GM21619 (cell line): ENCODE data around the gene NCAPD2.
"Not testable (repeated sequence)": the region's sequence is repeated elsewhere in the genome, so short reads cannot be mapped to it uniquely, and the experiment has no call there.

ENCODE experiments used
- ATAC-seq: cut with Tn5 transposase; IDR thresholded peaks from one replicate; pipeline ENCODE4 v1.9.1; 2021; ENCODE audit not compliant: unreplicated experiment

The NCAPD2 gene

DNA sequence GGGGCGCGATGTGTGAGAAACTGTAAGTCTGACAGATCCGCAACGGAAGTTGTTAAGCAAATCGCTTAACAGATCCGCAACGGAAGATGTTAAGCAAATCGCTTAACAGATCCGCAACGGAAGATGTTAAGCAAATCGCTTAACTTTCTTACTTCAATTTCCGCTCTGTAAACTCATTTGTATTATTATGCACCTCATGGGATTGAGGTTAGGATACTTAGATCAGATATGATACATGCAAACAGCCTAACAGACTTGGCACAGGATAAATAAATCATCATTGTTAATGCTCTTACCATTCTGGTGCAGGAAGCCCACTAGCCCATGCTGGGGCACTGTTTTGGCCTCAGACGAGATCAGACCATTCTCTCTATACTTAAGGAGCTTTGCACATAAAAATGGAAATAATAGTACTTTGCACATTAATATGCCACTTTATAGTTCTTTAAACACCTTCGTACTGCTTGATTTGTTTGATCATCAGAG lies 399 bp downstream of the NCAPD2 start:
- ATAC-seq: no peak

- ATAC-seq: no peak
These were observed 1.1 kb downstream of the NCAPD2 start for GRCh38 chr12:6494968-6495367.

- ATAC-seq: not testable (repeated sequence)
These were observed 3.4 kb downstream of the NCAPD2 start for GRCh38 chr12:6497291-6497690.

DNA sequence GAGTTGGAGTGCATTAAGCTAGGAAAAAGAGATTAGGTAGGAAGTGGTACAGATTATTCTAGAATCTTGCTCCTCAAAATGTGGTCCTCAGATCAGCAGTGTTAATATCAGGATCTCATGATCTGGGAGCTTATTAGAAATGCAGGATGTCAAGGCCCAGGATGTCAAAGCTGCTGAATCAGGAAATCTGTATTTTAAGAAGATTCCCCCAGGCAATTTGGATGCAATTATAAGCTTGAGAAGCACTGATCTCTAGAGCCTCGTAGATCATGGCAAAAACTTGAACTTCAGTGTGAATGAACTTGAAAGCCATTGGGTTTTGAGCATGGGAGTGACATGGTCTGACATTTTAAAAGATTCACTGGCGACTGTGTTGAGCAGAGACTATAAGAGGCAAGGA lies 6.6 kb downstream of the NCAPD2 start:
- ATAC-seq: no peak

DNA sequence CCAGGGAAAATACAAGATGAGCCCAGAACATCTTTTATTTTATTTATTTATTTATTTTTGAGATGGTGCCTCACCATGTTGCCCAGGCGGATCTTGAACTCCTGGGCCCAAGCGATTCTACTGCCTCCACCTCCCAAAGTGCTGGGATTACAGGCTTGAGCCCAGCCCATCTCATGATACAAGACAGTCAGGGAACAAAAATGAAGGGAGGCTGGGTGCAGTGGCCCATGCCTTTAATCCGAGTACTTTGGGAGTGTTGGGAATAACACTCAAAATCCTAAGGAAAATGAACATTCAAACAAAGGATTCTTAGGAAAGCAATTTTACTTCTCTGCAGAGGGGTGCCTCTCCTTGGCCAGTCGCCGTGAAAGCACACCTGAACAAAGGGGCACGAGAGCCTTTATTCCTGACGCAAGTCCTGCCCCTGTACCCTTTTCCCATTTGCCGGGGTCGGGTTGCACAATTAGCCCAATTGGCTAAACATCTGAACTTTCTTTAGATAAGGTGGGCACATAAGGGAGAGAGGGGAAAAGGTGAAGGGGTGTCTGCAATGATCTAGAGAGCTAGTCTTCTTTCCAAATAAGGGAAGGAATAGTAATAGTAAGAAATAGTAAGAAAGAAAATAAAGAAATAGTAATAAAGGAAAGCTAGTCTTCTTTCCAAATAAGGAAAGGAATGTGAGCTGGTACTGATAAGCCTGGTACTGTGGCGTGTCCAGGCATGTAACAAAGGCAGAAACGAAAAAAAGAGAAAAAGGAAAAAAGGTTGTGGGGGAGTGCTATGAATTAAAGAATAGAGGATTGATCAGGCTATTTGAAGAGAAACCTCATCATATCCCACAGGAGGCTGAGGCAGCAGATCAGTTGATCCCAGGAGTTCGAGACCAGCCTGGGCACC lies 13.4 kb downstream of the NCAPD2 start:
- no peak for ATAC-seq

DNA sequence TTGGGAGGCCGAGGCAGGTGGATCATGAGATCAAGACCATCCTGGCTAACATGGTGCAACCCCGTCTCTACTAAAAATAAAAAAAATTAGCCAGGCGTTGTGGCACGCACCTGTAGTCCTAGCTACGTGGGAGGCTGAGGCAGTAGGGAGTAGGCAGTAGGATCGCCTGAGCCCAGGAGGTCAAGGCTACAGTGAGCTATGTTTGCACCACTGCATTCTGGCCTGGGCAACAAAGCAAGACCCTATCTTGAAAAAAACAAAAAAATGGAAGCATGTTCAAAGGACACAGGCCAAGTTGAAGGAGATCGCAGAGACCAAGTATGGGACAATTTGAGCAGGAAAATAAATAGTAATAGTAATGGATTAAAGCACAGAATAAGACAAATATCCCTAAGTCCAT lies 14.2 kb downstream of the NCAPD2 start:
- no peak for ATAC-seq

DNA sequence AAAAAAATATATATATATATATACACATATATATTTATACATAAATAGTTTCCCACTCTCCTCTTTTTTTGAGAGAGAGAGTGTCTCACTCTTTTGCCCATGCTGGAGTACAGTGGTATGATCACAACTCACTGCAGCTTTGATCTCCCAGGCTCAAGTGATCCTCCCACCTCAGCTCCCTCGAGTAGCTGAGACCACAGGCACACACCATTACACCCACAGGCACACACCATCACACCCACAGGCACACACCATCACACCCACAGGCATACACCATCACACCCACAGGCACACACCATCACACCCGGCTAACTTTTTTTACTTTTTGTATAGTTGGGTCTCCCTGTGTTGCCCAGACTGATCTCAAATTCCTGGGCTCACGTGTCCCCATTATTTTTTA lies 26.3 kb downstream of the NCAPD2 start:
- ATAC-seq: no peak

DNA sequence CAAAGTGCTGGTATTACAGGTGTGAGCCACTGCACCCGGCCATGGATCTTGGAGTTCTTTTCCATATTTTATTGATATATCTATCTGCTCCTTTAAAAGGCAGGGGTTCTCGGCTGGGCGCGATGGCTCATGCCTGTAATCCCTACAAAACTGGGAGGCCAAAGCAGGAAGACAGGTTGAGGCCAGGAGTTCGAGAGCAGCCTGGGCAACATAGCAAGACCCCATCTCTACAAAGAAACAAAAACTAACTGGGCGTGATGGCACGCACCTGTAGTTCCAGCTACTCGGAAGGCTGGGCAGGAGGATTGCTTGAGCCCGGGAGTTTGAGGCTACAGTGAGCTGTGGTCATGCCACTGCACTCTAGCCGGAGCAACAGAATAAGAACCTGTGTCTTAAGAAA lies 28.3 kb downstream of the NCAPD2 start:
- ATAC-seq: no peak

- no peak for ATAC-seq
These were observed 29.8 kb downstream of the NCAPD2 start for GRCh38 chr12:6523708-6524107.

- no peak for ATAC-seq
These were observed 30.7 kb downstream of the NCAPD2 start for GRCh38 chr12:6524648-6525047.

- no peak for ATAC-seq
These were observed 32.3 kb downstream of the NCAPD2 start for GRCh38 chr12:6526201-6526600.

GRCh38 chr12:6526766-6527525 lies 33.0 kb downstream of the NCAPD2 start:
- no peak for ATAC-seq

- ATAC-seq: no peak
These were observed 33.8 kb downstream of the NCAPD2 start for GRCh38 chr12:6527711-6528110.

DNA sequence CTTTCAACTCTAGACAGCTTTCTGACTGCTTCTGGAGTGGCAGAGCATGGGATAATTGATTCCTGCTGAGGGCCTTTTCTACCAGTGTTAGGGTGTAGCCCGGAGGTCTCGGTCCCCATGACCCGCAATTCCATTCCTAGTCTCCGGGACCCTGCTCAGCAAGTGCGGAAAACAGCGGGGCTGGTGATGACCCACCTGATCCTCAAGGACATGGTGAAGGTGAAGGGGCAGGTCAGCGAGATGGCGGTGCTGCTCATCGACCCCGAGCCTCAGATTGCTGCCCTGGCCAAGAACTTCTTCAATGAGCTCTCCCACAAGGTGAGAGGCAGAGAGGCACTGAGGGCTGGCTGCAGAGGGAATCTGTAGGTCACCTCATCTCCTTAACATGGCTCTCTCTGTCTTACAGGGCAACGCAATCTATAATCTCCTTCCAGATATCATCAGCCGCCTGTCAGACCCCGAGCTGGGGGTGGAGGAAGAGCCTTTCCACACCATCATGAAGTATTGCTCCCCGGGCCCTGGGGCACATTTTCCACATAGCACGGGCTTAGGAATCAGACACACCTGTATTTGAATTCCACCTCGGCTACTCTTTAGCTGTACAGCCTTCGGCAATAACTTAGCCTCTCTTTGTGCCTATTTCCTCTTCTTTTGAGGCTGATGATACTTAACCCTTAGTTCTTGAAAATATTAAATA lies 34.8 kb downstream of the NCAPD2 start:
- no peak for ATAC-seq

GRCh38 chr12:6529291-6529737 lies 35.4 kb downstream of the NCAPD2 start:
- ATAC-seq: no peak

DNA sequence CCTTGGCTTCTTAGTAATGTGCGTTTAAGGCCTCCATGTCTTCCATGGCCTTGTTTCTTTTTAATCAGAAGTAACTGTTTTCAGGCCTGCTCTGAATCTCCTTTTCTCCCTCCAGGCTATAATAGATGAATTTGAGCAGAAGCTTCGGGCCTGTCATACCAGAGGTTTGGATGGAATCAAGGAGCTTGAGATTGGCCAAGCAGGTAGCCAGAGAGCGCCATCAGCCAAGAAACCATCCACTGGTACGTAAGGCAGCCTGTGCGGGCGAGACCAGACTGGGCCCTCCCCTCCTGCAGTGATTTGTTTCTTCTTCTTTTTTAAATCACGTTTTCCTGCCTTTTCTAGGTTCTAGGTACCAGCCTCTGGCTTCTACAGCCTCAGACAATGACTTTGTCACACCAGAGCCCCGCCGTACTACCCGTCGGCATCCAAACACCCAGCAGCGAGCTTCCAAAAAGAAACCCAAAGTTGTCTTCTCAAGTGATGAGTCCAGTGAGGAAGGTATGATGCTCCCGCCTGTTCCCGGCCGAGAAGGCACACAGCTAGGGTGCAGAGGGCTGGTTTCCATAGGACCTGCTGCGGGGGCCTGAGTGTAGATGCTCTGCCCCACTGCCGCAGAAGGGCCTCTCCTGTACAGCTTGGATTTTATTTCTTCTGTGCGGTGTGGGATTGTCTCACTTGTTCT lies 36.8 kb downstream of the NCAPD2 start:
- no peak for ATAC-seq

GRCh38 chr12:6532051-6532926 lies 38.4 kb downstream of the NCAPD2 start:
- ATAC-seq: no peak

DNA sequence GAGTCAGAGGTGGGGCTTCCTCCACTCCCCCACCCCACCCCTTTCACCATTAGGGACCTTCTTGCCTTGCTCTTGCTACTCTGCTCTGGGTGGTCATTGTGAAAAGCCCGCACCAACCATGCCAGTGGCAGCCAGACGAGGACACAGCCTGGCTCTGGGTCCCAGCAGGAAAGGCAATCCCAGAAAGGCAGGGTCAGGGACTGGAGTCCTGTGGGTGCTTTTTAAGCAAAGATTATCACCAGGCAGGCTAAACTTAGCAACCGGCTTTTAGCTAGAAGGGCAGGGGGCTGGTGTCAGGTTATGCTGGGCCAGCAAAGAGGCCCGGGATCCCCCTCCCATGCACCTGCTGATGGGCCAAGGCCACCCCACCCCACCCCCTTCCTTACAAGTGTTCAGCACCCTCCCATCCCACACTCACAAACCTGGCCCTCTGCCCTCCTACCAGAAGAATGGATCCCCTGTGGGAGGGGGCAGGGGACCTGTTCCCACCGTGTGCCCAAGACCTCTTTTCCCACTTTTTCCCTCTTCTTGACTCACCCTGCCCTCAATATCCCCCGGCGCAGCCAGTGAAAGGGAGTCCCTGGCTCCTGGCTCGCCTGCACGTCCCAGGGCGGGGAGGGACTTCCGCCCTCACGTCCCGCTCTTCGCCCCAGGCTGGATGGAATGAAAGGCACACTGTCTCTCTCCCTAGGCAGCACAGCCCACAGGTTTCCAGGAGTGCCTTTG lies 39.2 kb downstream of the NCAPD2 start:
- ATAC-seq: peak; percentile 13

DNA sequence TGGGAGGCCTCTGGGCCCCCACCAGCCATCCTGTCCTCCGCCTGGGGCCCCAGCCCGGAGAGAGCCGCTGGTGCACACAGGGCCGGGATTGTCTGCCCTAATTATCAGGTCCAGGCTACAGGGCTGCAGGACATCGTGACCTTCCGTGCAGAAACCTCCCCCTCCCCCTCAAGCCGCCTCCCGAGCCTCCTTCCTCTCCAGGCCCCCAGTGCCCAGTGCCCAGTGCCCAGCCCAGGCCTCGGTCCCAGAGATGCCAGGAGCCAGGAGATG lies 39.7 kb downstream of the NCAPD2 start:
- ATAC-seq: no peak
